ENCODE data around the gene A2ML1.
"Not testable (repeated sequence)": the region's sequence is repeated elsewhere in the genome, so short reads cannot be mapped to it uniquely, and the experiment has no call there.

Gene A2ML1

GRCh38 chr12:8887285-8887715, 64.9 kb downstream of the A2ML1 start:
- Histone ChIP-seq H3K27ac (no peak overlapping the region), H3K4me3 (no peak overlapping the region)
- no peak for TF ChIP-seq CTCF (IDR thresholded peaks at IDR 0.05)
- no peak for DNase-seq (ENCODE audit: low spot score)

- peak; percentile 67 for TF ChIP-seq CTCF (IDR thresholded peaks at IDR 0.05)
- no peak overlapping the region for H3K27ac ChIP-seq
- H3K4me3 ChIP-seq = peak overlapping the region; percentile 69
- DNase-seq (ENCODE audit: low spot score) = no peak
Observed at GRCh38 chr12:8890313-8891085, 68.1 kb downstream of the A2ML1 start.

DNA sequence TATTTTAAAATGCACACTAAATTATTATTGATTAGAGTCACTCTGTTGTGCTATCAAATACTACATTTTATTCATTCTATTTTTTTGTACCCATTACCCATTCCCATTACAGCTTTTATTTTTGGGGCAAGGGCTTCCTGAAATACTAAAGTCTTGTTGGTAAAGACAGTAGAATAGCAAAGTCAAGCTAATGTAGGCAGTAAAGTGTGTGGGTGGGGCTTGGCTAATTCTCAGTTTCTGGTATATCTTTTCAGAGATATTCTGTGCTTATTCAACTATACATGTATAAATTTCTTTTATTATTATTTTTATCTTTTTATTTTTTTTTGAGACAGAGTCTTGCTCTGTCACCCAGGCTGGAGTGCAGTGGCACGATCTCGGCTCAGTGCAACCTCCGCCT, 69.6 kb downstream of the A2ML1 start:
- no peak for TF ChIP-seq CTCF (IDR thresholded peaks at IDR 0.05)
- H3K4me3 ChIP-seq = no peak overlapping the region
- no peak overlapping the region for H3K27ac ChIP-seq
- no peak for DNase-seq (ENCODE audit: low spot score)

DNA sequence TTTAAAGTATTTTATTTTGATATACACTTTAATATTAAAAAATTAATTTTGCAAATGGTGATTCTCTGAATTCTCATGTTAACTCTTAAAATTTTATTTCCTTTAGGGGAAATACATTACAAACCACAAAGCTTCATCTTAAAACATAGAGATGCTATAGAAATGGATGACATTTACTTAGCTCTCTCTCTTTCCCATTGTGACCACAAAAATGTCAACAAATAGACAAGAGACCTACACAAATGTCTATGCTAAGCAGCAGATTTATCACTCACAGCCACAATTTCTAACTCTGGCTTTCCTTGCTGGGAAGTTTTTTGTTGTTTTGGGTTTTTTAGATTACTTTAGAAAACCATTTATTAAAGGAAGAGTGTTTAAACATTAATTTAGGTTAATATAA, 72.0 kb downstream of the A2ML1 start:
- Histone ChIP-seq H3K4me3 (no peak overlapping the region), H3K27ac (no peak overlapping the region)
- DNase-seq (ENCODE audit: low spot score) = no peak
- no peak for TF ChIP-seq CTCF (IDR thresholded peaks at IDR 0.05)

- no peak overlapping the region for H3K4me3 ChIP-seq
- no peak for TF ChIP-seq CTCF (IDR thresholded peaks at IDR 0.05)
- H3K27ac ChIP-seq = no peak overlapping the region
- no peak for DNase-seq (ENCODE audit: low spot score)
Observed at GRCh38 chr12:8894986-8895385, 72.6 kb downstream of the A2ML1 start.

DNA sequence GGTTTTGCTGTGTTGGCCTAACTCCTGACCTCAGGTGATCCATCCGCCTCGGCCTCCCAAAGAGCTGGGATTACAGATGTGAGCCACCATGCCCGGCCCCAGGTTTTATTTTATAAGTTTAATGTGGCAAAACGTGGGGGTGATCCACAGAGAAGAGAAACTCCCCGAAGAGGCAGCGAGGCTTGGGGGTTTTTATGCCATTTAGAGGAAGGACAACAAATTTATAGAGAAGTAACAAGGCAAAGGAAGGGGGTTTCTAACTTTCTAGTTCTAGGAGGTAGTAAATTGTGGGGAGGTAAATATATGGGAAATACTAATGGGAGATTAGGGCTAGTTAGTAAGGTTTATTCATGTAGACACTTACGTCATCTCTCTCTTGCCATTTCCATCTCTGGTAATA, 74.7 kb downstream of the A2ML1 start:
- no peak overlapping the region for H3K4me3 ChIP-seq
- DNase-seq (ENCODE audit: low spot score) = no peak
- H3K27ac ChIP-seq = no peak overlapping the region
- TF ChIP-seq CTCF (IDR thresholded peaks at IDR 0.05) = no peak

- no peak overlapping the region for H3K27ac ChIP-seq
- H3K4me3 ChIP-seq = no peak overlapping the region
- DNase-seq (ENCODE audit: low spot score) = no peak
- no peak for TF ChIP-seq CTCF (IDR thresholded peaks at IDR 0.05)
Observed at GRCh38 chr12:8899830-8900229, 77.4 kb downstream of the A2ML1 start.

DNA sequence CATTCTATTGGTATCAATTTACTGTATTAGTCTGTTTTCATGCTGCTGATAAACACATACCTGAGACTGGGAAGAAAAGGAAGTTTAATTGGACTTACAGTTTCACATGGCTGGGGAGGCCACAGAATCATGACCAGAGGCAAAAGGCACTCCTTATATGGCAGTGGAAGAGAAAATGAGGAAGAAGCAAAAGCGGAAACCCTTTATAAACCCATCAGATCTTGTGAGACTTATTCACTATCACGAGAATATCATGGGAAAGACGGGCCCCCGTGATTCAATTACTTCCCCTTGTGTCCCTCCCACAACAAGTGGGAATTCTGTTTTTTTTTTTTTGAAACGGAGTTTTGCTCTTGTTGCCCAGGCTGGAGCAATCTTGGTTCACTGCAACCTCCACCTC, 80.3 kb downstream of the A2ML1 start:
- not testable (repeated sequence) for DNase-seq (ENCODE audit: low spot score); H3K4me3 ChIP-seq; H3K27ac ChIP-seq
